ENCODE results near the gene LRFN2.

Gene LRFN2

DNA sequence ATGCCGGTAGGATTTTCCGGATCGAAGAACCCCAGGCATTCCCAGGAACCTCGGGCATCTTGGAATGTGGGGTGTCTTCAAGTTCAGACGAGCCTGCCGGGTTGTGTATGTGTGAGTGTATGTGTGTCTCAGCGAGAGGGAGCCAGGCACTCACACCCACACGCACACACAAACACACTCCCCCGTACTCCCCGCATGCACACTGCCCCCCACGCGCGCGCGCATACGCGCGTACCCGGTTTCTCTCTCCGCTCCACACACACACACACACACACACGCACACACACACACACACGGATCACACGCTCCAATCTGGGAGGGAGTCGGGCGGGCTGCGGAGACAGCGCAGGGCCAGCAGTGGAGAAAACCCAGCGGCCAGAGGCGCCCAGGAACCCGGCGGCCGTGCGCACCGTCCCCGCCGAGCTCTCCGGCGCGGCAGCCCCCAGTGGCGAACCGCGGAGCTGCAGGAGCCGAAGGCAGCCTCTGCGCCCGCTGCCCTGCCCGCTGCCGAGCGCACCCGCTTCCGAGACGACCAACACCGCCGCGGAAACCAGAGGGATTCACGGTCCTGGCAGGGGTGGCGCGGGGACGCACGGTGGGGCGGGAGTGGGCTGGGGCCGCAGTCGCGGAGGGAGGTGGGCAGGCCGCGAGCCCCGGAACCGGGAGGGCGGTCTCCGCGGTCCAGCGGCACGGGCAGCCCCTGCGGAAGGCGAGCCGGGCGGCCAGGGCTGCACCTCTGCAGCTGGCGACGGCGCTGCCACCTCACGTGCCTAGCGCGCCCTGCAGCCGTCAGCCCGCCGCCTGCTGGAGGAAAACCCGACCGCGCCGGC is at the start of gene LRFN2:
Gene LRFN2, minus strand, starts transcription at position 125 of the 830 bp plus-strand sequence.
- peak; percentile 32 for DNase-seq (ENCODE audit: low read depth)

DNA sequence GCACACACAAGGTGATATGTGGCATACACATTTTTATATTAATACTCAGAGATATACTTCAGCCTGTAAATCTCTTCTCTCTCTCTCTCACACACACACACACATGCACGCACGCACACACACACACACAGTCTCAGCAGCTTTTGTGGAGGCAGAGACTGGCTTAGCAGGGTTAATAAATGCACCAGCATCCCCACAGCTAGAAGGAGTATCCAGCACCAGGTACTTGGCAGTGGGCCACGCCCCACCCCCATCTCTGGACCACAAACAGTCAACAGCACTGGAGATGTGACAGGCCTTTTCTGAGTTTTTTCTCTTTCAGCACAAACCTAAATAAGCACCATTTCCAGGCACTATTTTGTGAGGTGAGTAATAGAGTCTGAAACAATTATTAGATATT is 47.3 kb upstream of the LRFN2 start:
- DNase-seq (ENCODE audit: low read depth): no peak

DNA sequence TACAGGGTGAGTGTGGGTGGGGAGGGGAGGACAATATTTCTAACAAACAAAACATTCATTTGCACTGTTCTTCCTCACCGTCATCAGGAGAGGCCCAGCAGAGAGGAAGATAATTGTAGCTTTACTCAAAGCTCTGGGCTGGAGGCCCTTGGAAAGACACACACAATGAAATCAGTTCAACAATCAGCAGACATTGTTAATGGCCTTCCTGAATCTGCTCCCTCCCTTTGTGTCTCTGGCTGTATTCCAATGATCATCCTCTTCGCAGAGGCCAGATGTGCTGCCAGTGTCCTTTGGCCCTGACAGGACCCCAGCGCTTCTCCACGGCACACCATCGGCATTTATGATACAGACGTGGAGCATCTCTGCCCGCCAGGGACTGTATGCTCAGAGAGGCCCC is 44.6 kb upstream of the LRFN2 start:
- no peak for DNase-seq (ENCODE audit: low read depth)

DNA sequence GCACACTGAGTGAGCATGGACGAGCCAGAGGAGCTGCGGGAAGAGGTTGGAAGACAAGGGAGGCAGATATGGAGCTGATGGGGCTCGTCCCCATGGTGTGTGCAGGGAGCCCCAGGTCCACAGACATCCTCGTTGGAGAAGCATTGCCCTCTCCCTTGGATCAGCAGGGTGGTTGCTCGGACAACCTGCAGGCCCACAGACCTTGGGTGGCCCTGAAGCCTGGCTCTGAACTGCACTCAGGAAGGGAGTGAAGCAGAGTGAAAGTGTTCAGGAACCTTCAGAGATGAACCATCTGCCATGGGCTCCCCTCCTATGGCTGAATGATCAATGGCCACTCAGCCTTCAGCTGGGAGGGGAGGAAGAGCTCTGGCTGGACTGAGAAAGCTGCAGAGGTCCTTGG is 43.3 kb upstream of the LRFN2 start:
- DNase-seq (ENCODE audit: low read depth): no peak

DNA sequence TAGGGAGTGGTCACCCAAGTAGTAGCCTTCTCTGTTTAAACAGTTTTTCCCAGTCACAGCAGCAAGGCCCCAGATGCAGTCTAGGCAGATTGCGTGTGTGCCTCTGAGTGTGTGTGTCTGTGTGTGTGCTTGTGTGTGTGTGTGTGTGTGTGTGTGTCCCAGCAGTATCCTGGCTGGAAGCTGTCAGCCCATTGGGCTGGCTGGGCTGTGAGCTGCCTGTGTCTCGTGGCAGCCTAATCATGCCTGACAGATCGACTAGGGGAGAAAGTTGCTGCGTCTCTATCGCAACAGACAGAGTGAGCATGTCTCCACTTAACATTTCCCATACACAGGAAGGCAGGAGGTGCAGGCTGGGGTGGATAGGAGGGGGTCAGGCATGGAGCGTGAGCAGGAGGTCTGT is 42.9 kb upstream of the LRFN2 start:
- no peak for DNase-seq (ENCODE audit: low read depth)

DNA sequence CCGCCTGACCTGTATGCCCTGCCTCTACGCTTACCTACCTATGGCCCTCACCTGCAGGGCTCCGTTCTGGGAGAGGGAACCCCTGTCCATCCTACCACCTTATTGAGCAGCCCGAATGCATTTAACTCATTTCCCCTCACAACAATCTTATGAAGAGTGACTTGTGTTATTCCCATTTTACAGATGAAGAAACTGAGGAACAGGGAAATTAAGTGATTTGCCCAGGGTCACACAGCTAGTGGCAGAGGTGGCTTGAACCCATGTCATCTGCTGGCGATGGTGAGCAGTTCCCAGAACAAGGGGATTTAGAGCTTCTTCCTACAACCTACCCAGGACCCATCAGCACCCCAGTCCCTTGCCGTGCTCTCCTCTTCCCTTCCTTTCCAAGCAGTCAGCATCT is 42.3 kb upstream of the LRFN2 start:
- DNase-seq (ENCODE audit: low read depth): no peak

DNA sequence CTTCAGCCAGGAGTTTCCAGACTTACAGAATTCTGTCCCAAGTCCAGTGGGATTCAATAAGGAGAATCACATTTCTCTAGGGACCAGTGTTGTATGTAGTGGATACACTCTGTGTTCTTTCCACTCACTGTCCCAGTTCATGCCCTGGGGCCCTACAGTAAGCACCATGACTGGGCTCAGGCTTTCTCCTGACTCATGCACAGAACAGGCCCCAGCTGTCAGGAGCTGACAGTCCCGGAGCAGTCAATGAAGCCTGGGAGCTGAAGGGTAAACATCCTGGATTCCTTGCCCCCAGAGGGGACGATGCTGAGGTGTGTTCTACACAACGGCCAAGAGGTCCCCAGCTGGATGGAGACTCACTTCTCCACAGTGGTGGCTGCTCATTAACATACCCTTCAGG is 40.2 kb upstream of the LRFN2 start:
- DNase-seq (ENCODE audit: low read depth): no peak

DNA sequence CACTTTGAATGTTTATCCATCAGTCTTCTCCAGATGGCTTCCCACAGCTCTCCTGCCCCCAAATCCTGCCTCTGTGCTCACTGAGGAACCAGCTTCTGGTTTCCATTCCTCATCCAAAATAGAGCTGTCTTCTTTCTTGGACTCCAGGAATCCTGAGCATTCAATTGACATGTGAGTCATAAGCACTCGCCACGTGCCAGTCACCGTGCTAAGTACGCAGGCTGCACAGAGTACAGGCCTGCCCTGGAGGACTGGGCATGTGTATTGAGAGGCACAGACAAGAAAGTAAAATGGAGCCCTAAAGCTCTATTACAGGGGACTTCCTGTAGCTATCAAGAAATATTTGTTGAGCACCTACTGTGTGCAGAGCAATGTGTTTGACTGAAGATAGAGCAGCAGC is 39.7 kb upstream of the LRFN2 start:
- DNase-seq (ENCODE audit: low read depth): no peak

DNA sequence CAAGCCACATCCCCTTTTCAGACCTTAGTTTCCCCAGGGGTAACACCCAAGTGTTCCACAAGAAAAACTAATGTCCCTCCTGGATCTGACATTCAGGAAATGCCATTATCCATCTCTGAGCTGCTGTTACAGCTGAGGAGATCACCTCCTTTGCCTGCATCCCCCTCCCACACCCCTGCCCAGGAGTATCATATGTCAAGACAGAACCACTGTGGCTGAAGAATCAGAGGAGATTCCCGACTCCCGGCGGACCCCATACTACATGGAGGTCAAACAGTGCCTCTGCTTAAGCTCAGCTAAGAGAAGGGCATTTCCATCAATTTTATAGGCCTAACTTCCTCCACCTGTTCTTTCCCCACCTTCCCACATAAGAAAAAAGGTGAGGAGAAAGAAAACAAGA is 36.8 kb upstream of the LRFN2 start:
- no peak for DNase-seq (ENCODE audit: low read depth)

DNA sequence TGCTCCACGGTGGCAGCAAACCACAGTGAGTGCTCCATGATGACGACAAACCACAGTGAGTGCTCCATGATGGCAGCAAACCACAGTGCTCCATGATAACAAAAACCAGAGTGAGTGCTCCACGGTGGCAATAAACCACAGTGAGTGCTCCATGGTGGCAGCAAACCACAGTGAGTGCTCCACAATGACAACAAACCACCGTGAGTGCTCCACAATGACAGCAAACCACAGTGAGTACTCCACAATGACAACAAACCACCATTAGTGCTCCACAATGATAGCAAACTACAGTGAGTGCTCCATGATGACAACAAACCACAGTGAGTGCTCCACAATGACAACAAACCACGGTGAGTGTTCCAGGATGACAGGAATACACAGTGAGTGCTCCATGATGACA is 36.0 kb upstream of the LRFN2 start:
- no peak for DNase-seq (ENCODE audit: low read depth)

DNA sequence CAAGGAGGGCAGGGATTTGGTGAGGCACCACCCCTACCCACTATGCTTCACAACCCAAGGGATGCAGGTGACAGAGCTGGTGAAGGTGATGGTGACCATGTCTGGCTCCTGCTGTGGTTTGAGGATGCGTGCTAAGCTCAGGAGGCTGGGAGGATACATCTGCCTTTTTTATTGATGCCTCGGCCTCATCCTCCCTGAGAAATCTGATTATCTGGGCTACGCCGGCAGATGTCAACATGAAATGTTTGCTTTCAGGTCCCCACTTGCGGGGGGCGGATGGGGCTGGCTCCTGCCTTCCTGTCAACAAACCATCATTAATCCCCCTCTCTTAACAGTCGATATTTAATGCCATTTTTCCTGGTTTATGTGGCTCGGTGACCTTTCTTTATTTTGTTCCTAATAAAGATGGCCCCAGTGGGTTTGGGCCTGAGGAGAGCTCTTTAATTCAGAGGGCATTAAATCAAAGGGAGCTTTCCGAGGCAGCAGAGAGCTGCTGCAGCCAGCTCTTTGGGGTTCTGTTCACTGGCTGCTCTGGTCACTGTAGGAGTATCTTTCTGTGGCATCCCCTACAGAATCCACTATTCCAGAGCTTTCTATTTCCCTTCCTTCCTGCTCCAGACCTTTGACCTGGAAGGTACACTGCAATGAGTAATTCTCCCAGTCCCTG is 33.5 kb upstream of the LRFN2 start:
- no peak for DNase-seq (ENCODE audit: low read depth)

DNA sequence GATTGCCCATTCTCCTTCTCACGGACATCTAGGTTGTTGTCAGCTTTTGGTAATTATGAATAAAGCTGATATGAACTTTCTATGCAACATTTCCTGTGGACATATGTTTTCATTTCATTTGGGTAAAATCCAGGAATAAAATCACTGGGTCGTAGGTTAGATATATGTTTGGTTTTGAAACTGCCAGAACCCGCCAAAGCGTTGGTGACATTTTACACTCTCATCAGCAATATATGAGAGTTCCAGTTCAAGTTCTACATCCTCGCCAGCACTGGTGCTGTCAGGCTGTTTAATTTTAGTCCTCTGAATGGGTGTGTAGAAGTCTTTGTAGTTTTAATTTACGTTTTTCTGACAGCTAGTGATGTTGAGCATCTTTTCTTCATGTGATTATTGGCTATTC is 27.5 kb upstream of the LRFN2 start:
- no peak for DNase-seq (ENCODE audit: low read depth)

DNA sequence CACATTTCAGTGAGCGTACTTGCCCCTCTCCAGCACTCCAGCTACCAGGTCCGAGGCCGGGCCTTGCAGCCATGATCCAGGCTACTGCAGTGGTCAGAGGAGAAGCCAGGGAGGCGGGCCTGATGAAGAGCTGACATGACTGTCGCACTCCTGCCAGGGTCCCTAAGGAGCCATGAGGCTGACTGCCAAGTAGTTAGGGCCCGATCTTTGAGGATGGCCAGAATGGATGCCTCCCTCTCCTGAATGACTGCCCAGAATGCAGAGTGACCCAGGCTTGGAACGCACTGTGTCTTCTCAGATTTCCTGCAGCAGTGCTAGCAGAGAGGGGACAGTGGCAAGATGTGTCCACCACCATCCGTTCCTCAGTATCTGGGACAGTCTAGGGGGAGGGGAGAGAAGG is 24.7 kb upstream of the LRFN2 start:
- DNase-seq (ENCODE audit: low read depth): no peak

DNA sequence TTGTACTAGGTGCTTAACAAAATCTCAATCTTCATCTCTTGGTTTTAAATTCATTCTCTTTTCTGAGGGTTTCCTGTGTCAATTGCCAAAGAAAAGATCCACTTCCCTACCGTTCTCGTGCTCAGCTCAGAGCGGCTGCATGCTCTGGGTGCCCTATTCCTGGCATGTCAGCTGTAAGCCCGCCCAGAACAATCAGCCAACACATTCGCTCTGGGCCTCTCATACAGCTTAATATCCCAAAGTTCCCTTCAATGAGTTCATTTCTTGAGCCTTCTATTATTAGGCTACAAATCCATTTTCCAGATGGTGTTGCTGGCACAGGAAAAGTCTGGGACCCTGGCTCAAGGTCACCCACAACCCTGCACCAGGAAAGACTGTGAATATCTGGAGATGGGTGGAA is 24.3 kb upstream of the LRFN2 start:
- DNase-seq (ENCODE audit: low read depth): no peak

DNA sequence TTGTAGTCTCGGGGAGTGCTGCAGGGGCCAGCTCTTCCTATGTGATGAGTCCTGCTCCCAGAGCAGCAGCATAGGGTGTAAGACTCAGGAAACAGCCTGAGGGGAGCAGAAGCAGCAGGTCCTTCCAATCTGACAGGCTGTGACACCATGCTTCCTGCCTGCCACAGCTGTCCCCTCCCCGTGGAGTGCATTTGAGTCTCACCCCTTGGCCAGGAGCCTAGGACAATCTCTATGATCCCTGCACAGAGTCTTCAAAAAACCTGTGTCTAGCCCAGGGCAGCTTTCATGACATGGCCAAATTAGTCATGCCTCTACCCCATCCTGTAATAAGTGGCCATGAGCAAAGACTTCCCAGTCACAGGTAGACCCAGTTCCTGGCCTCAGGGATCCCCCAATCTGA is 23.1 kb upstream of the LRFN2 start:
- DNase-seq (ENCODE audit: low read depth): no peak

DNA sequence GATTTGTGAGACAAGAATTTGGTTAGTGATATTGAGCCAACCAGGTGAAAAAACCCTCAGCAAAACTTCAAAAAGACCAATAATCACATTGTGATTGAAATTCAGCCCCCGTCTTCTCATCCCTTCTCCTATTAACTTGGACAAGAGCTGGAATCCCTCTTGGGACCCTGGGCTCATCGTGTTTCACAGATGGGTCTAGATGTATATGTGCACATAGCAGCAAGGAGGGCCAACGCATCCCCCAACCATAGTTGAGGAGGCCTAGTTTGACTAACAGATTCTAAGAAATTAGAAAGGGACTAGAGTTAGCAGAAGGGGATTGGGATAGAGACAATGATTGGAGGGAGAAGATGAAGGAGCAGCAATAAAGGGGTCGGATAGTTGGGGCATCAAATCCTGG is 19.8 kb upstream of the LRFN2 start:
- no peak for DNase-seq (ENCODE audit: low read depth)

DNA sequence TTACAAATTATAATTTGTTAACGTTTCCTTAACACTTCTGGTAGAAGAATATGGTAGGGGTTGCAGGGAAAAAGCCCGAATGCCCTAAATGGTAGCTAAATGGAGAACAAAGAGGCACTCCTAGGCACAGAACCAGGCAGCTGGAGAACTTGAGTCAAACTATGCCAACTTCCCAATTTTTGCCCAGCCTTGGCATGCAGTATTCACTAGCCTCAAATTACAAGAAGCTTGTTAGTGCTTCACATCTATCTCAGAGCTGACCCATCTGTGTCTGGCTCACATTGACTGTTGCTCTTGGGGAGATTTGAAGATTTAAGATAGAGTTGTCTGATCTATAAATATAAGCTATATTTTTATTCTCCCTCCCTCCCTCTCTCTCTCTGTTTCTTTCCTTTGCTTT is 19.4 kb upstream of the LRFN2 start:
- DNase-seq (ENCODE audit: low read depth): no peak

DNA sequence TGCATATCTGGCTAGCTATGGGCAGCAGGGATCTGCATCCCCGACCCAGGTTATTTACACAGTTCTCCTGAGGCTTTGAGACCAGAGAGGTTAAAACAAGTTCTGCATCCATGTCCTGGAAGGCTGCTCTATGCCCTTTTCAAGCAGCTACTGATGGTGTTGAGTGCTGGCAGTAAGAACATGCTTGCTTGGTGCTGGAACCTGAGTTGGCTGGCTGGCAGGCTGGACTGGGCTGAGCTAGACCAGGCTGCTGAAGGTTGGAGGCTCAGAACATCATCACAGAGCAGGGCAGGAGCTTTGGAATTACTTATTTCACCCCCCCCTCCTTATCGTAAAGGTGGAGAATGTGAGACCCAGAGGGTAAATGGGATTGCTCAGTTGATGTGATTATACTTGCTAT is 16.9 kb upstream of the LRFN2 start:
- no peak for DNase-seq (ENCODE audit: low read depth)

DNA sequence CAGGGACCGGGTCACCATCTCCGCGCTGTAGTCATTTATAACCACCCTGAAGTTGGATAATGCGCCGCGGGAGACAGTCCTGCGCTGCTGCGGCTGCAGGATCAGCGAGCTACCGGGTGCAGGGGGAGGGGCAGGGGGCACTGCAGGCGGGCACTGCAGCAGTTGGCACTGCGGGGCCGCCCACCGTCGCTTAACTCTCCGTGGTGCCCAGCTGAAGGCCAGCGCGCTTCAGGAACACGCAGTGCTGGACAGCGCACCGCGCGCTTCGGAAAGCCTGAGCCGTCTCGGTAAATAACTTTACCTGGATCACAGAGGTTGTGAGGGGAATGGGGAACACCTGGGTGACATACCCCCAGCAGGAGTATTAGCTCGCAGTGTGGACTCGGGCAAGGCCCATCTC is 12.4 kb upstream of the LRFN2 start:
- DNase-seq (ENCODE audit: low read depth): no peak

DNA sequence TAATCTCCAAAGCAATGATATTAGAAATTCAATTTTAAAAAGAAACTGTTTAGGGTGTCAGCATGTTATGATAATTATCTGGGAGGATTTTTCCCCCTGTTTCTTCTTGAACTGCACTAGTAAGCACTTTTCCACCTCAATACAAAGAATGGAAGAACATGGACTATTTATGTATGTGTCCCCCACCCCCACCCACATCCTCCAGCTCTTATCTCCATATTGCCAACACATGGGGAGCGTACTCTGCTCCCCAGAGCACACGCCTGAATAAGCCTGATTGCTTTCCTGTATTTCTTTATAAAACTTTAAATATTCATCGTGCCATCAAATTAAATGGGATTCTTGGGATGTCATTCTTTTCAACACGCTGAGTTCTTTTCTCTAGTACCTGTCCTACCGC is 11.4 kb upstream of the LRFN2 start:
- no peak for DNase-seq (ENCODE audit: low read depth)

DNA sequence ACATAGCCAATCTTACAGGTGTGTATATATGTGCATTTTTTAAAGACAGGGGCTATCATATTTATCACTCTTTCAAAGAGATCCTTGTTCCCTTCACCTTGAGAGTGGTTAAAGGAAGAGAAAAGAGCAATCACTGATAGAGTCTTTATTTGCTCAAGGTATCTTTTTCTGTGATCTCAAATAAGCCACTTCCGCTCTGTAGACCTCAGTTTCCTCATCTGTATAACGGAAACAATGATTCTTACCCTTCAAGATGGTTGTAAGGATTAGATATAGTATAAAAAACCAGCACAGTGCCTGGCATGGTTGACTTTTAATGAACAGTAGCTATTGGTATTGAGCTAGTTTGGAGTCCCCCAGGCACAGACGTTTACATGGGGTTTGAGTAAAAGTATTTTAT is 10.1 kb upstream of the LRFN2 start:
- DNase-seq (ENCODE audit: low read depth): no peak

DNA sequence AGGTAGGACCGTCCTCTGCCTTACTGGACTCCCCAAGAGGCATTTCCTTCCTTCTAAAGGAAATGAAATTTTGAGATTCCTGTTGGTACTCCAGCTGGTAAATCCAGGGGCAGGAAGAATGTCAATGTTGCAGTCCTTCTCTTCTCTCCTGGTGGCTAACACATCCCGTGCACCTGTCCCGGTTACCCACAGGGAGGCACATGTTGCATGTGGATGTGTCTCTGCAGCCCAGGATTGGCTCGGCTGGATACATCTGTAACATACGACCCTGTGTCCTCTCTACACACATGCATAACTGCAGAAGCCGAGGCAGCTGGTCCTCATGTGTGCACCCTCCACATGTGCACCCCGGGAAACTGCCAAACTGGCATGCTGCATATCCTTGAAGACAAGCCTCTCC is 1.3 kb upstream of the LRFN2 start:
- DNase-seq (ENCODE audit: low read depth): no peak

DNA sequence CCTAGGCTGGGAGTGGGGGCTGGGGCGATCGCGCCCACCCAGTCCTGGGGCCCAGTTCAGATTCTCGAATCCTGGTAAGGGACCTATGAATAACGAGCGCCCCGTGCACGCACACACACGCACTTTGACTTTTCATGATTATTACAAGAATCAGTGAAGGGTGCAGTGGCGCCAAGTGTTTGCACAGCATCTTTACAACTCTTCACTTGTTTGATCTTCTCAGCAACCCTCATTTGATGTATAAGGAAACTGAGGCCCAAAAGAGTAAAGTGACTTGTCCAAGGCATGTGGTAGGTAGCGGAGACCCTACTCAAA is 863 bp upstream of the LRFN2 start:
- no peak for DNase-seq (ENCODE audit: low read depth)

Measured in stromal cell of bone marrow (primary cell).